GM18505 (cell line): ENCODE measurements around the gene AIP.
"Not testable (repeated sequence)": the region's sequence is repeated elsewhere in the genome, so short reads cannot be mapped to it uniquely, and the experiment has no call there.

Experiments used
- ATAC-seq: cut with Tn5 transposase; IDR thresholded peaks from one replicate; pipeline ENCODE4 v1.9.1; 2021; ENCODE audit not compliant: unreplicated experiment
- POLR2A ChIP-seq: IDR thresholded peaks from 4 replicates; pipeline ENCODE4 v1.6.1; 2011; ENCODE audit warnings: borderline replicate concordance; ENCODE audit not compliant: insufficient read depth, insufficient read length; ENCODE audit errors: extremely low read depth

Gene AIP

DNA sequence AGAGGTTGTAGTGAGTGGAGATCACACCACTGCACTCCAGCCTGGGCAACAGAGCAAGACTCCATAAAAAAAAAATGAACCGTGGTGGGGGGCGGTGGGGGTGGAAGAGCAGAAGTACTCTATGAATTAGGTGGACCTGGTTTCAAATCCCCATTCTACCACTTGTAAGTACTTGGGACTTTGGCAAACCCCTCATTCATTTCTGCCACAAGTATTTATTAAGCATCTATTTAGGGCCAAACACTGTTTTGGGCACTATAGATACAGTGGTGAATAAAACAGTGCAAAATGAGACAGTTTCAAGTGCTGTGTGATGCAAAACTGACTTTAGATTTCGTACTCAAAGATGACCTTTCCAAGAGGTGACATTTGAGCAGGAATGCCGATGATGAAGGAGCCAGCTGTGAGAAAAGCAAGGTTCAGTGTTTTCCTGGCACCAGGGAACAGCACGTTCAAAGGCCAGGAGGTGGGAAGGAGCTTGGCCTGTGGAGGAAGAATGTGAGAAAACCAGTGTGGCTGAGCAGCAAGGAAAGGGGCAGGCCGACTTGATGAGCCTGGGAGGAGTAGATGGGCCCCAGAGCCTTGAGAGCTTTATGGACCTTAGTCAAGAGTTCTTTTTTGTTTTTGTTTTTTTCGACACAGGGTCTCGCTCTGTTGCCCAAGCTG lies 12.4 kb upstream of the AIP start:
- no peak for TF ChIP-seq POLR2A
- ATAC-seq = no peak

DNA sequence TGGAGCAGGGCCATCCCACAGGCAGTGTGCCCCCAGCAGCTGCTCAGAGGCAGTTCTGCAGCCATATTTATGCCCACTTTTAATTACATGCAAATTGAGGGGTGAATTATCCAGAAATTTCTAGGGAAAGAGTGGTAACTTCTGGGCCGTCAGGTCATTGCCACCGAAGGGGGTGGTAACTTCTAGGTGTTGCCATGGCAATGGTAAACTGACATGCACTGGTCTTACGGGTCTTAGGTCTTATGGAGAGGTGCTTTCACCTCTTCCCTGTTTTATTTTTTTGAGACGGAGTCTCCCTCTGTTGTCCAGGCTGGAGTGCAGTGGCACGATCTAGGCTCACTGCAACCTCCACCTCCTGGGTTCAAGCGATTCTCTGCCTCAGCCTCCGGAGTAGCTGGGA lies 9.9 kb upstream of the AIP start:
- TF ChIP-seq POLR2A = no peak
- ATAC-seq = no peak

DNA sequence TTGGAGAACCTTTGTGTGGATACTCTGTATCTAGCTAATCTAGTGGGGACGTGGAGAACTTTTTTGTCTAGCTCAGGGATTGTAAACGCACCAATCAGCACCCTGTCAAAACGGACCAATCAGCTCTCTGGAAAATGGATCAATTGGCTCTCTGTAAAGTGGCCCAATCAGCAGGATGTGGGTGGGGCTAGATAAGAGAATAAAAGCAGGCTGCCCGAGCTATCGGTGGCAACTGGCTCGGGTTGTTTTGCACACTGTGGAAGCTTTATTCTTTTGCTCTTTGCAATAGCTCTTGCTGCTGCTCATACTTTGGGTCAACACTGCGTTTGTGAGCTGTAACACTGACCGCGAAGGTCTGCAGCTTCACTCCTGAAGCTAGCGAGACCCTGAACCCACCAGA lies 6.1 kb upstream of the AIP start:
- ATAC-seq = not testable (repeated sequence)

- not testable (repeated sequence) for ATAC-seq
These were observed 5.3 kb upstream of the AIP start for GRCh38 chr11:67477344-67478050.

DNA sequence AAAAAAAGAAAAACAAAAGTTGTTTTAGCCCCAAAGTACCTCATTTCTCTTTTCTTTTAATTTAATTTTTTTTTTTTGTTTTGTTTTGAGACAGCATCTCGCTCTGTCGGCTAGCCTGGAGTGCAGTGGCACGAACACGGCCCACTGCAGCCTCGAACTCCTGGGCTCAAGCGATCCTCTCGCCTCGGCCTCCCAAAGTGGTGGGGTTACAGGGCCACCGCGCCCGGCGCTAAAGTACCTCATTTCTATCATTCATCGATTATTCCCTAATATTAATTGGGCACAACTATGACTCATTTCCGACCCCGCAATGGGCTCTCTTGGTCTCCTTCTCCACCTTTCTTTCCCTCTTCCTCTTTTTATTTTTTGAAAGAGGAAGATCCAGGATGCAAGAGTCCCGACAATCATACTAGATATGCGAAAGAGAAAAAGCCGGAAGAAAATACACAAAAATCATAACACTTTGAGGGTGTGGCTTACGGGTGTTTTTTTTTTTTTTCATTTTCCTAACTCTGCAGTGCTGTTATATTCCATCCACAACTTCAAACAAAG lies 475 bp upstream of the AIP start:
- TF ChIP-seq POLR2A = no peak
- no peak for ATAC-seq

DNA sequence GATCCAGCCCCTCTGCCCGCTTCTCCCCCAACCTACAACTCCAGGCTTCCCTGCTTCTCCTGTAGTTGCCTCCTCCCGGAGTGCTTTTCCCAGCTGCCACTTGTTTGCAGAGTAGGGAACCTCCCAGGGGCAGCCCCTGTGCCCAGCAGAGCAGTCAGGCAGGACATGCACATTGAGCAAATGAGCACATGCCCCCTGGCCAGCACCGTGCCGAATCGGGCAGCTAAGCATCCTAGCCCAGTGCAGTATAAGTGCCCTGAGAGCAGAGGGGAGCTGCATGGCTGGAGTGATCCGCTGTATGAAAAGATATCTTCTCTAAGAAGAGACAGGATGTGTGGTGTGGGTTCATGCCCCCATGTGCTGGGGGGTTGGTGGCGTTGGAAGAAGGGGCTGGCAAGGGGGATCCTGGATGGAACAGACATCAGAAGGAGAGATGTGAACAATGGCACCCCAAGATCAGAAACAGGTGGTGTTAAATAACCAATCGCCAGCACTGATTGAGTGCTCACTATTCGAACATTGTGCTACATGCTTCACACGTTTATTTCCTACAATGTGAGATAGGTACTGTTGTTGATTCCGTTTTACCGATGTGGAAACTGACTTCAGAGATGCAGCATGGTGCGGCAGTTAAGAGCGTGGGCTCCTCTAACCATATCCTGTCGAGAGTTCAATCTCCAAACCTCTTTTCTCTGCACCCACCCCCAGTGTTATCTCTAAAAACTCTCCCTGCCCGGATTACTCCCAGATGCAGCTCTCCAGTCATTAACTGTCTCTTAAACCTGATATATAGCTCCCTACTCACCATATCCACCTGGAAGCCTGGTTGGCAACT lies 1.2 kb downstream of the AIP start:
- no peak for ATAC-seq
- peak; percentile 10 for TF ChIP-seq POLR2A

DNA sequence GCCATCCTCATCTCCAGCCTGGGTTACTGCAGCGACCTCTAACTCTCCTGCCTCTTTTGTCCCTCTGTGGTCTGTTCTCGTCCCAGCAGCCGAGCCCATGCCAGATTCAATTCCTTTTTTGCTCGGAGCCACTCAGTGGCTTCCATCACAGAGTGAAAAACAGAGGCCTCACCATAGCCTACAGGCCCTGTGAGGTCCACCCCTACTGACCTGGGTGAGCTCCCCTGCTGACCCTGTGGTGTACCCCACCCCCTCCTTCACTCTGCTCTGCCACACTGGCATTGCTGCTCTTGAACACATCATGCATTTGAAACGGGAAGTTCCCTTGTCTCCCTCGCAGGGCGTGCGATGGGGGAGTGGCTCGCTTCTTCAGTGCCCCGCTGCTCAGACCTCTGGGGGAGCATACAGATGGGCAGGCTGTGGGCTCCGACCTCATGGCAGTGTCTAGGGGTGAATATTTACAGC lies 2.1 kb downstream of the AIP start:
- no peak for ATAC-seq
- TF ChIP-seq POLR2A = peak; percentile 24

GRCh38 chr11:67485873-67486361 lies 3.1 kb downstream of the AIP start:
- peak; percentile 84 for TF ChIP-seq POLR2A
- ATAC-seq = not testable (repeated sequence)

GRCh38 chr11:67486481-67487195 lies 3.8 kb downstream of the AIP start:
- TF ChIP-seq POLR2A = peak; percentile 41
- no peak for ATAC-seq

GRCh38 chr11:67489203-67489884 lies 6.5 kb downstream of the AIP start:
- TF ChIP-seq POLR2A = no peak
- no peak for ATAC-seq

GRCh38 chr11:67489885-67490726 lies 7.3 kb downstream of the AIP start:
- no peak for TF ChIP-seq POLR2A

GRCh38 chr11:67490727-67491065 lies 7.9 kb downstream of the AIP start:
- ATAC-seq = no peak

More at GRCh38 chr11:67489885-67490726, 7.3 kb downstream of the AIP start:
- no peak for ATAC-seq

More at GRCh38 chr11:67490727-67491065, 7.9 kb downstream of the AIP start:
- no peak for TF ChIP-seq POLR2A
